D721Med (cell line): Measurements from ENCODE around the gene SLC12A1.

Source experiments
- DNase-seq: peaks from one replicate; pipeline ENCODE4 v3.0.0; 2011; ENCODE audit warnings: low spot score; ENCODE audit not compliant: insufficient read length
- FAIRE-seq: peaks from 2 replicates; lab custom pipeline; 2011; peaks lifted over from hg19 to GRCh38; lab: Jason Lieb, UNC
- TF ChIP-seq, protein P1 (sequence below): IDR thresholded peaks from 2 replicates; pipeline ENCODE4 v1.5.1; 2012; ENCODE audit warnings: mild to moderate bottlenecking, control low read depth; ENCODE audit not compliant: insufficient read depth; ENCODE audit errors: missing control alignments

Gene SLC12A1

DNA sequence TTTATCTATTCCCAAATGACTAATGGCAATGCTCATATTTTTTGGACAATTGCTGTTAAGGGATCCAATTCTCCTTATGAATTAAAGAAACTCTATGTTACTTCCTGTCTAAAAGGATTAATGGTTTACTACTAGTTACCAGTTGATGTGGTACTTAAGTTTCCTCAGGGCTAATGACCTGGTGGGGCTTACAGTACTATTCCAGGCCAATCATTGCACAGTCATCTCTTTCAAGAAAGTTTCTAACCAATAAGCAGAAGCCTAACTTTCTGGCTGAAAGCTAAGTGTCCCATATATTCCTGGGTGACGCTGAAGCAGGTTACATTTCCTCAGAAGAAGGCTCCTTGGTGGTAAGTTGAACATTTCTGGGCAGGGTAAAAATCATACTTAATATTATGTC is at the start of gene SLC12A1:
TSS of gene SLC12A1 (plus strand) at position 322 of the 400 bp plus-strand sequence. CDS start 1,418 bp downstream, outside the sequence.
- FAIRE-seq (no peak), DNase-seq (no peak)
- TF ChIP-seq, protein P1, sequence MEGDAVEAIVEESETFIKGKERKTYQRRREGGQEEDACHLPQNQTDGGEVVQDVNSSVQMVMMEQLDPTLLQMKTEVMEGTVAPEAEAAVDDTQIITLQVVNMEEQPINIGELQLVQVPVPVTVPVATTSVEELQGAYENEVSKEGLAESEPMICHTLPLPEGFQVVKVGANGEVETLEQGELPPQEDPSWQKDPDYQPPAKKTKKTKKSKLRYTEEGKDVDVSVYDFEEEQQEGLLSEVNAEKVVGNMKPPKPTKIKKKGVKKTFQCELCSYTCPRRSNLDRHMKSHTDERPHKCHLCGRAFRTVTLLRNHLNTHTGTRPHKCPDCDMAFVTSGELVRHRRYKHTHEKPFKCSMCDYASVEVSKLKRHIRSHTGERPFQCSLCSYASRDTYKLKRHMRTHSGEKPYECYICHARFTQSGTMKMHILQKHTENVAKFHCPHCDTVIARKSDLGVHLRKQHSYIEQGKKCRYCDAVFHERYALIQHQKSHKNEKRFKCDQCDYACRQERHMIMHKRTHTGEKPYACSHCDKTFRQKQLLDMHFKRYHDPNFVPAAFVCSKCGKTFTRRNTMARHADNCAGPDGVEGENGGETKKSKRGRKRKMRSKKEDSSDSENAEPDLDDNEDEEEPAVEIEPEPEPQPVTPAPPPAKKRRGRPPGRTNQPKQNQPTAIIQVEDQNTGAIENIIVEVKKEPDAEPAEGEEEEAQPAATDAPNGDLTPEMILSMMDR: no peak

GRCh38 chr15:48168616-48169015 is 37.5 kb upstream of the SLC12A1 start:
- TF ChIP-seq, protein P1: no peak
- no peak for DNase-seq
- FAIRE-seq: no peak

DNA sequence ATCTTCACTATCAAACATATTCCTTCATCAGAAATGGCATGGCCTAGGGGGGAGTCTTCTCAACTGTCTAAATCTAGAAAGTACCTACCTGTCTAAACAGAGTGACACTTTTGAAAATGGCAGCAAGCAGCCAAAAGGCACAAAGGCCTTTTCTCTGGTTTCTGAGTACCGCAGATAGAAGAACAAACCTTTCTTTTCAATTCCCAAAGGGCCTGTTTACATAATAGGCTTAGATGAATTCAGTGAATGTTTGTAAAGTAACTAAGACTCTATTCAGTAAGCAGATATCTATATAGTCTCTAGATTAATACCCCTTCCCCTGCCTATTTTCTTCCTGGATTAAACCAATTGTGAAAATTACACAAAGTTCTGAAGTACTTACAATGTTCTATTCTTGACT is 35.1 kb upstream of the SLC12A1 start:
- DNase-seq: no peak
- TF ChIP-seq, protein P1: no peak
- FAIRE-seq: no peak

DNA sequence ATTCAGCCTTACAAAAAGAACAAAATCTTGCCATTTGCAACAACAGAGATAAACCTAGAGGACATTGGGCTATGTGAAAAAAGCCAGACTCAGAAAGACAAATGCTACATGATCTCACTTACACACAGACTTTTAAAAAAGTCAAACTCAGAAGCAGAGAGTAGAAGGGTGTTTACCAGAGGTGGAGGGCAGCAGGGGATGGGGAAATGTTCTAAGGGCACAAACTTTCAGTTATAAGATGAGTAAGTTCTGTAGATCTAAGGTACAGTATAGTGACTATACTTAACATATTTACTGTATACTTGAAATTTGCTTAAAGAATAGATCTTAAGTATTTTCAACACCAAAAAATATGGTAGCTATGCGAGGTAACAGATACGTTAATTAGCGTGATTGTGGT is 31.0 kb upstream of the SLC12A1 start:
- FAIRE-seq: no peak
- no peak for DNase-seq
- TF ChIP-seq, protein P1: no peak

DNA sequence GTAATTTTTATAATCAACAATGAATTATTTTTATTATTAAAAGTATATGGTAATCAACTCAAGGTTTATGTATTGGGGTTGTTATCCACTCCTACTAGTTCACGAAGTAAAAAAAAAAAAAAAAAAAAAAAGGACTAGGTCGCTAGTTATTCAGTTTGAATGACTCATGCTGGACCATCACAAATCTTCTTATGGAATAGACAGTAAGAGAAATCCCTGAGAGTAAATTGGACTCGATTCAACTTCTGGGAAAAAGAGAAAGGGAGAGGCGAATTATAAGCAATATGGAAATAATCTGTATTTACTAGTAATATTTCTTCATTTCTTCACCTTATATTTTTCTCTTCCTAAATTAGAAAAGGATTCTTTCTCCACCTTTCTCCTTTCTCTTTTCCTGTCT is 30.0 kb upstream of the SLC12A1 start:
- TF ChIP-seq, protein P1: no peak
- no peak for FAIRE-seq
- no peak for DNase-seq

- DNase-seq (no peak), FAIRE-seq (peak; percentile 6)
- TF ChIP-seq, protein P1: no peak
These were observed 29.1 kb upstream of the SLC12A1 start for GRCh38 chr15:48176957-48177356.

- no peak for DNase-seq
- TF ChIP-seq, protein P1: no peak
- FAIRE-seq: no peak
These were observed 28.7 kb upstream of the SLC12A1 start for GRCh38 chr15:48177383-48177765.
